ENCODE results near the gene POMT2. TPM values are rescaled to one million over a fixed set of nuclear protein-coding genes. Genes with fewer than 3 reads are reported as not detected.

POMT2 gene
- polyA plus RNA-seq, 1 of the 3 experiments (the other 2 are of a cell fraction): 19.9 TPM

GRCh38 chr14:77314539-77315457 lies 5.9 kb downstream of the POMT2 start:
- Histone ChIP-seq H3K4me3 (ENCODE audit: low read depth in 2 of 2, low read length in 1 of 2) (no peak overlapping the region), H2AFZ (ENCODE audit: low read depth) (no peak overlapping the region), H3K27ac (ENCODE audit: low read depth in 2 of 2, low read length in 1 of 2) (peak overlapping the region in 1 of 2 experiments; percentile 36; a peak in 1 of 4 replicates), H3K79me2 (ENCODE audit: insufficient read depth) (peaks cover 39% of the 10 kb centered on the region), H4K20me1 (ENCODE audit: insufficient read depth) (peaks cover 9% of the 10 kb centered on the region), H3K36me3 (replicated peaks in 1 of 2; ENCODE audit: control insufficient read depth in 1 of 2, insufficient read depth in 2 of 2, low read length in 1 of 2) (peaks cover 2 to 4% of the 10 kb centered on the region in 2 experiments), H3K9ac (no peak overlapping the region), H3K9me2 (no peaks in the 10 kb centered on the region), H3K9me3 (no peaks in the 10 kb centered on the region), H3K4me1 (ENCODE audit: control insufficient read depth in 1 of 2, insufficient read depth in 2 of 2, low read depth in 1 of 2, low read length in 1 of 2) (peaks cover 7 to 25% of the 10 kb centered on the region in 2 experiments; a peak in 3 of 4 replicates), H3F3A (replicated peaks; ENCODE audit: insufficient read depth) (no peaks in the 10 kb centered on the region), H3K27me3 (ENCODE audit: insufficient read depth) (no peaks in the 10 kb centered on the region), H3K4me2 (no peak overlapping the region)
- TF ChIP-seq FOXJ3 (CRISPR knock-in tag; IDR thresholded peaks at IDR 0.05): no peak
- no peak for TF ChIP-seq FOXM1 (IDR thresholded peaks at IDR 0.05; ENCODE audit: low read depth)
- TF ChIP-seq MAX (IDR thresholded peaks at IDR 0.05; ENCODE audit: low read depth): no peak
- no peak for TF ChIP-seq EP300 (IDR thresholded peaks at IDR 0.05; ENCODE audit: borderline replicate concordance in 1 of 2, low read depth in 1 of 2, low read length in 1 of 2)
- TF ChIP-seq REST (IDR thresholded peaks at IDR 0.05; ENCODE audit: low read depth, low read length): no peak
- no peak for TF ChIP-seq SMC3 (IDR thresholded peaks at IDR 0.05; ENCODE audit: low read depth, low read length)
- TF ChIP-seq PBX3 (IDR thresholded peaks at IDR 0.05): no peak
- no peak for TF ChIP-seq USF2 (IDR thresholded peaks at IDR 0.05; ENCODE audit: borderline replicate concordance, low read depth, low read length)
- no peak for TF ChIP-seq TEAD4 (IDR thresholded peaks at IDR 0.05; ENCODE audit: borderline replicate concordance, insufficient read depth)
- TF ChIP-seq MXI1 (IDR thresholded peaks at IDR 0.05; ENCODE audit: low read depth, low read length): no peak
- TF ChIP-seq NFIC (IDR thresholded peaks at IDR 0.05; ENCODE audit: borderline replicate concordance): no peak
- TF ChIP-seq GABPA (IDR thresholded peaks at IDR 0.05; ENCODE audit: low read depth): no peak
- no peak for TF ChIP-seq TAF1 (IDR thresholded peaks at IDR 0.05; ENCODE audit: borderline replicate concordance, low read depth, low read length)
- TF ChIP-seq YY1 (IDR thresholded peaks at IDR 0.05; ENCODE audit: low read depth): no peak
- TF ChIP-seq RCOR1 (IDR thresholded peaks at IDR 0.05; ENCODE audit: low read length): no peak
- no peak for TF ChIP-seq FOSL2 (IDR thresholded peaks at IDR 0.05; ENCODE audit: borderline replicate concordance, low read depth)
- TF ChIP-seq ZBTB33 (IDR thresholded peaks at IDR 0.05; ENCODE audit: borderline replicate concordance, low read depth): no peak
- no peak for TF ChIP-seq MEF2A (IDR thresholded peaks at IDR 0.05; ENCODE audit: borderline replicate concordance, low read depth)
- no peak for TF ChIP-seq NRF1 (IDR thresholded peaks at IDR 0.05; ENCODE audit: low read depth, low read length)
- no peak for TF ChIP-seq RFX5 (IDR thresholded peaks at IDR 0.05; ENCODE audit: low read length)
- 91% methylated on average over 10 of the region's 10 CpGs for WGBS (ENCODE audit: low lambda C conversion rate)
- POLR2A ChIA-PET: no interaction called here
- DNase-seq: no peak
- CTCF ChIA-PET: interaction anchor here (0.6 to 8.0 kb wide), 29 partner anchors 8 to 442 kb away, joined by 3 to 143 read pairs (median 5); partner anchors contain the start of genes SAMD15 and ZDHHC22

Data from SK-N-SH (cell line).